Small intestine (tissue), 7 donors: ENCODE measurements around the gene AK5. TPM values are rescaled to one million over a fixed set of nuclear protein-coding genes. Genes with fewer than 3 reads are reported as not detected.
A peak's percentile ranks its signal among the peaks of the same experiment; 100 is the strongest.

Experiments
- DNase-seq, 2 donors: peaks; one replicate each; pipeline versions ENCODE4 v3.0.0 to v3.0.0-alpha.2; 2013
- FAIRE-seq: peaks from 2 replicates; lab custom pipeline; 2012; peaks lifted over from hg19 to GRCh38; lab: Jason Lieb, UNC
- H3K27ac ChIP-seq, 3 donors: one replicate each; pipeline ENCODE4 v1.5.1; 2013; ENCODE audit warnings: low read length in 2 of 3, mild to moderate bottlenecking in 2 of 3, control low read depth in 1 of 3, inconsistent platforms in 1 of 3, low read depth in 1 of 3, moderate library complexity in 1 of 3
- H3K27me3 ChIP-seq, 3 donors: one replicate each; pipeline ENCODE4 v1.6.1; 2013; ENCODE audit warnings: low read length in 3 of 3, inconsistent platforms in 1 of 3; ENCODE audit not compliant: control insufficient read depth in 3 of 3, insufficient read depth in 3 of 3
- H3K36me3 ChIP-seq, 3 donors: one replicate each; pipeline ENCODE4 v1.6.1; 2013; ENCODE audit warnings: low read length in 3 of 3, inconsistent platforms in 1 of 3, low read depth in 1 of 3, mild to moderate bottlenecking in 1 of 3, moderate library complexity in 1 of 3; ENCODE audit not compliant: control insufficient read depth in 3 of 3, insufficient read depth in 2 of 3
- H3K4me1 ChIP-seq, 3 donors: one replicate each; pipeline ENCODE4 v1.6.1; 2013; ENCODE audit warnings: low read length in 2 of 3, inconsistent platforms in 1 of 3, low read depth in 1 of 3, mild to moderate bottlenecking in 1 of 3, moderate library complexity in 1 of 3; ENCODE audit not compliant: control insufficient read depth in 3 of 3, insufficient read depth in 2 of 3
- H3K4me3 ChIP-seq, 3 donors: one replicate each; pipeline ENCODE4 v1.5.1; 2013; ENCODE audit warnings: low read length in 3 of 3, control low read depth in 1 of 3, inconsistent platforms in 1 of 3, low read depth in 1 of 3, mild to moderate bottlenecking in 1 of 3, moderate library complexity in 1 of 3
- H3K9me3 ChIP-seq, 2 donors: one replicate each; pipeline ENCODE4 v1.6.1; 2013; ENCODE audit warnings: low read depth in 1 of 2, low read length in 1 of 2; ENCODE audit not compliant: control insufficient read depth in 2 of 2, insufficient read depth in 1 of 2
- WGBS, 3 donors: extraction: QIAGEN DNeasy Blood & Tissue Kit; methylation state at CpG; one replicate each; pipeline ENCODE4 v1.1.7; 2013; 5-methylcytosine and 5-hydroxymethylcytosine counted together
- polyA plus RNA-seq, 4 donors: library from polyadenylated mRNA; stranded (reverse) in 3 of 4; unstranded in 1 of 4; fragments of 200-250 nt in 3 of 4; fragments of 120-200 nt in 1 of 4; gene quantifications; one replicate each; pipeline versions ENCODE4 v1.2.1 to v1.2.3, GENCODE V29; 2013
- donor health status: healthy with polysubstance abuse.
- donor health status: control.
- donor health status: control.
- donor health status: Bipolar disorder and iron deficiency.
- donor health status: healthy.

AK5 gene
- polyA plus RNA-seq, 4 donors = 0.27 to 2.6 (median 0.61) TPM; not detected in 1

DNA sequence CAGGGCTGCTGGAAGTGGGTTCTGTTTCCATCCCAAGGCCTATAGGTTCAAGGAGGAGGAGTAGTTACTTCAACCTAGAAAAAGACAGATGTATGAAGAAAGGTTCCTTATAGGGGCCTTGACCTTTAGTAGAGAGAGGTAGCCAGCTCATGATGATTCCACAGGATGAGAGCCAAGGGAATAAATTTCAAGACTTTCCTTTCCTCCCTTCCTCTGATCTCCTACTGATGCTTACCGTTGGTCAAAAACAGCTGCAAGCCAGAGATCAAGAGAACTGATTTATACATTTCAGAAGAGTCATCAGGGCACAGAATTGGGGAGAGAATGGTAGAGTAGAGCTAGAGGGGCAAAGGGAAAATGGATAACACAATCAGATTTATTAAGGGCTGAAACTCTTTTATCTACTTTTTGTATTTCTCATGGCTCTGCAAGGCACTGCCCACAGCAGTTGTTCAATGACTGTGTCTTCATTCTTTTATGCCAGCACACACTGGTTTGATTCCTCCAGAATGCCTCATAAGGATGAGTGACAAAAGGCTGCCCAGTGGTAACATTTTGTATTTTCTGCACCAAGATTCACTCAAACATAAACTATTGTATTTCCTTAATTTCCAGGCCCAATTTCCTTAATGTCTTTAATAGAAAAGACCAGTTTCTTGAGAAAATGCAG, 37.4 kb downstream of the AK5 start:
- Histone ChIP-seq H3K27ac (no peak overlapping the region), H3K4me3 (no peak overlapping the region), H3K9me3 (no peaks in the 10 kb centered on the region), H3K27me3 (no peaks in the 10 kb centered on the region), H3K4me1 (no peaks in the 10 kb centered on the region), H3K36me3 (no peaks in the 10 kb centered on the region)
- FAIRE-seq = no peak
- DNase-seq = no peak
- 69 to 88% (median 85%) methylated on average over 1 of the region's 1 CpG for WGBS, 3 donors

DNA sequence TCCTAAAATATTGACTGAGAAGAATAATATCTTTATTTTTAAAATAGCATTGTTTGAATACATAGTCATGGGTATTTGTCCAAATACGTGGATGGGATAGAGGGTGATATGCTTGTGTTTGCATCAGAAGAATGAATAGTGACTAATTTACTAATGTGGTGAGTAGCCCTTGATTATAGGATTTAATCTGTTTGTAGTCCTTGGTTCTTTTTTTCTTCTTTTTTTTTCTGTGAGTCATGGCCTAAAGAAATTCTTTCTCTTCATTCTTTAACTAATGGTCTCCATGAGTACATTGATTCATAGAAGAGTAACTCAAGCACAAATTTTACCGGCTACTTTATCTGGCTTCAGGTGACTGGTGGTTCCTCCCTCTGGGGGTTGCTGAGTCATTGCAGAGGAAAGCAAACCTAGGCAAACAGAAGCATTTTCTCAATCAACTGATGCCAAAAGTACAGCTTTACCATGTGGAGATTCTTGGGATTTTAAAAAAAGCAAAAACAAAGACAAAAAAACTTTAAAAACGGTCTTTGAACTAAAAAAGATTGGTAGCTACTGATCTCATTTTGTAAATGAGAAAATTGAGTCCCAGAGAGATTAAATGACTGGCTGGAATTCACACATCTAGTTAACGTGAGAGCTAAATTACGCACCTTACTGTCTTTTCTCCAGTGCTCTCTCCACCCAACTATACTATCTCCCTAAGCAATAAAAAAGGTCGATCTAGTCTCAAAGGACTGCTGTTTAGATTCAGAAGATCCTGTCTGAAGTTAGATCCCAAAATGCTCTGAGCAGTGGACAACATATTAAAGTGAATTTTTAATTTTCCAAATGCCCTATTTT, 40.5 kb downstream of the AK5 start:
- Histone ChIP-seq H3K27ac (no peak overlapping the region), H3K4me3 (no peak overlapping the region), H3K27me3 (peaks cover 0 to 3% (median 0%) of the 10 kb centered on the region in 3 donors), H3K36me3 (no peaks in the 10 kb centered on the region), H3K4me1 (no peaks in the 10 kb centered on the region), H3K9me3 (no peaks in the 10 kb centered on the region)
- FAIRE-seq = no peak
- WGBS, 3 donors = 34 to 56% (median 38%) methylated on average over 6 of the region's 6 CpGs
- no peak for DNase-seq

- 80 to 90% (median 90%) methylated on average over 2 of the region's 2 CpGs for WGBS, 3 donors
- FAIRE-seq = no peak
- Histone ChIP-seq H3K9me3 (no peaks in the 10 kb centered on the region), H3K4me1 (no peaks in the 10 kb centered on the region), H3K27ac (no peak overlapping the region), H3K4me3 (no peak overlapping the region), H3K27me3 (no peaks in the 10 kb centered on the region), H3K36me3 (no peaks in the 10 kb centered on the region)
- DNase-seq = no peak
Observed at GRCh38 chr1:77333501-77333900, 51.7 kb downstream of the AK5 start.

GRCh38 chr1:77336729-77337128, 54.9 kb downstream of the AK5 start:
- Histone ChIP-seq H3K27ac (no peak overlapping the region), H3K4me3 (no peak overlapping the region), H3K36me3 (no peaks in the 10 kb centered on the region), H3K27me3 (no peaks in the 10 kb centered on the region), H3K4me1 (peaks cover 0 to 3% (median 0%) of the 10 kb centered on the region in 3 donors), H3K9me3 (no peaks in the 10 kb centered on the region)
- DNase-seq (no peak), FAIRE-seq (no peak)

DNA sequence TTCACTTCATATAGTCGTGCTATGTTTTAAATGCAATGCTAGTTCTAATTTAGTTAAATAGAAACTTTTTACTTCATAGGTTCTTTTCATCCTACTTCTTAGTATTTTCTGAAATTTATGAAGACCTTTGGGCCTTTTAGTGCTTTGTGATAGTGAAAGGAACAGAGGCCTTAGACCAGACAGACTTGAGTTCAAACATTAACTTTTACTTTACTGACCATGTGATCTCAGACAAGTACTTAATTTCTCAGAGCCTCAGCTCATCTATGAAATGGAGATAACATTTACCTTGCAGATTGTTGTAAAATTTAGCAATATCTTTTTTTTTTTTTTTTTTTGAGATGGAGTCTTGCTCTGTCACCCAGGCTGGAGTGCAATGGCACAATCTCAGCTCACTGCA, 57.5 kb downstream of the AK5 start:
- Histone ChIP-seq H3K27ac (no peak overlapping the region), H3K27me3 (no peaks in the 10 kb centered on the region), H3K4me3 (no peak overlapping the region), H3K9me3 (no peaks in the 10 kb centered on the region), H3K4me1 (peaks cover 0 to 3% (median 0%) of the 10 kb centered on the region in 3 donors), H3K36me3 (no peaks in the 10 kb centered on the region)
- peak in 1 of 2 donors; percentile 73 for DNase-seq
- WGBS, 3 donors = 33 to 59% (median 33%) methylated on average over 1 of the region's 1 CpG
- no peak for FAIRE-seq

DNA sequence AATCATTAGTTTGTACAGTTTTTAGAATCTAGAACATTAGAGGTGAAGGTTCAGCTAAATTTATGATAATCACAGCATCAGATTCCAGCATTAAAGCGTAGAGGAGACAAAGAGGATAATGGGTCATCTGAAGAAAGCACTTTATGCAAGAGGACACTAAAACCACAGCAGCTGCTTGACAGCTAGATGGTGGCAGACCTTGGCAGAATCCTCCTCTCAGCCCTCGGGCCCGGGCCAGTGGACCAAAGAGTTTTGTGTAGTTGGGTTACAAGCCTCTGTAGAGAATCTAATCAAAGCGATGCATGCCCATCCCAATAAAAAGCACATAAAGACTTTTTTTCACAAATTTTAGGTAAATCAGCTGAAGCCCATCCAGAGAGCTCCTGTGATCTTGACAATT, 59.4 kb downstream of the AK5 start:
- H3K36me3 ChIP-seq = no peaks in the 10 kb centered on the region
- H3K9me3 ChIP-seq = no peaks in the 10 kb centered on the region
- peaks cover 0 to 3% (median 0%) of the 10 kb centered on the region in 3 donors for H3K4me1 ChIP-seq
- no peak for FAIRE-seq
- H3K27me3 ChIP-seq = no peaks in the 10 kb centered on the region
- 92 to 96% (median 95%) methylated on average over 4 of the region's 4 CpGs for WGBS, 3 donors
- no peak overlapping the region for H3K4me3 ChIP-seq
- DNase-seq = no peak
- H3K27ac ChIP-seq = no peak overlapping the region

DNA sequence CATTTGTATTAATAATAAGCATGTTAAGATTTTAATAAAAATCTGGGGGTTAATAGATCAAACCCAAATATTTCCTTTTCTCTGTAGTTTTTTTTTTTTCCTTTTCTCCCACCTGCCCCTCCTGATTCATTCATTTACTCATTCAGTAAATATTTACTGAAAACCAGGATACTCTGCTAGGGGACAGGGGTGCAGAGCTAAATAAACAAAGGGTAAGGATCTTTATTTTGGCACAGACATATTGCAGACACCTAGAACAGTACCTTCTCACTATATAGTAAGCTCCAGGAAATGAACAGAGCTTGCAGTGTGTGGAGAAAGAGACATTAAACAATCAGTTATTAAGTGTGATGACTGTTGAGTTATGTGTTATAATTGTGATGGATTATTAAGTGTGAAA, 60.9 kb downstream of the AK5 start:
- Histone ChIP-seq H3K27me3 (no peaks in the 10 kb centered on the region), H3K4me1 (peaks cover 0 to 3% (median 0%) of the 10 kb centered on the region in 3 donors), H3K27ac (no peak overlapping the region), H3K36me3 (no peaks in the 10 kb centered on the region), H3K9me3 (no peaks in the 10 kb centered on the region), H3K4me3 (no peak overlapping the region)
- DNase-seq (no peak), FAIRE-seq (no peak)

DNA sequence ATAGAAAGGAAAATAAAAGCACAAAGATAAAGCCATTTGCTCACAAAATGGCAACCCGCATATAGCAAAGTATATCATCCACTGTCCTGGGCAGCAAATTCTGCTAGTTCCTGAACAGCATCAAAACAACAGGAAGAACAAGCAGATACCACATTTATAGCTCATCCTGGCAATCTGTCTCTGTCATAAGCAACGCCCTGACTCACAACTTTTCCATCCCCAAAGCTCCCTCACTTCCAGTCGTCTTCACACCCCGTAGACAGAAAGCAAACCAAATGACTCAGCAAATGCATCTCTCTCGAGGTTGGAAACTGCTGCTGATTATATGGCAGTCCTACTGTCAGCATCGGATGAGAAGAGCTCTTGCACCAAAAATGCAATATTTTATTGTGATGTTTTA, 65.8 kb downstream of the AK5 start:
- no peaks in the 10 kb centered on the region for H3K4me1 ChIP-seq
- no peaks in the 10 kb centered on the region for H3K36me3 ChIP-seq
- DNase-seq (no peak), FAIRE-seq (no peak)
- H3K27ac ChIP-seq = no peak overlapping the region
- no peaks in the 10 kb centered on the region for H3K27me3 ChIP-seq
- H3K4me3 ChIP-seq = no peak overlapping the region
- WGBS, 3 donors = 53 to 57% (median 55%) methylated on average over 6 of the region's 6 CpGs
- no peaks in the 10 kb centered on the region for H3K9me3 ChIP-seq
